ENCODE measurements around the gene EXOC1. TPM values are rescaled to one million over a fixed set of nuclear protein-coding genes. Genes with fewer than 3 reads are reported as not detected.

Gene EXOC1
- total and polyA plus RNA-seq, 2 of the 4 experiments (the other 2 are of a cell fraction) = 19.9 to 49.5 TPM

DNA sequence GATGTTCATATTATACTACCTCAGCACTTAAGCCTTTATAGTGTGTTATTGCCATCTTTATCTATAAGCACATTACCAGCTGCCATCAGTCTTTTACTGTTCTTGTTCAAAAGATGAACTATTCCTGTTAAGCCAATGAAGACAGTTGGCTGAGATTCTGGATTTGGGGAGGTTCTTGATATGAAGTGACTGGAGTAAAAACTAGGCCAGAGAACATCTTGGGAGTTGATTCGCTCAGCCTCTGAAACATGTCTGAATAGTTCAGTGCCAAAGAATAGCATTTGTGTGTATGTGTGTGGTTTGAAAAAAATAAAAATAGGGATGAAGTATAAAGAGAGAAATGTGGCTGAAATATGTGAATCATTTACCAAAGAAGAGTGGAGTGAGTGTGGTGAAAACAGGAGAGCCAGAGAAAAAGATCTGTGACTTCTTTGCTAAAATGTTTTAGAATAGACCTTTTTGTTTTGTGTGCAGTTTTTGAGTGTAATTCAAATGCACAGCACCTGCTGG is 15.2 kb downstream of the EXOC1 start:
- no peak overlapping the region for H2AK9ac ChIP-seq (replicated peaks; ENCODE audit: low read depth, low read length, poor library complexity)
- no peaks in the 10 kb centered on the region for H3K27me3 ChIP-seq (ENCODE audit: control insufficient read depth, insufficient read depth, low read length)
- H3K4me3 ChIP-seq (ENCODE audit: insufficient read depth, low read depth, low read length) = no peak overlapping the region
- H3K4ac ChIP-seq (ENCODE audit: low read depth, low read length) = no peak overlapping the region
- H4K91ac ChIP-seq (ENCODE audit: insufficient read depth, low read depth, low read length) = no peak overlapping the region
- H2AK5ac ChIP-seq (ENCODE audit: low read depth, low read length) = no peak overlapping the region
- no peak overlapping the region for H3K14ac ChIP-seq (replicated peaks; ENCODE audit: low read depth, low read length)
- ChIA-PET CTCF (interaction anchor here (0.6 kb wide), 1 partner anchor 736 kb away, joined by 4 read pairs; no protein-coding TSS in a partner anchor), POLR2A (ENCODE audit: unreplicated experiment) (no interaction called here)
- ATAC-seq (ENCODE audit: low read depth) (no peak), DNase-seq (peak; percentile 20)
- peaks cover 19% of the 10 kb centered on the region for H3K36me3 ChIP-seq (ENCODE audit: control insufficient read depth, insufficient read depth, low read length)
- no peak for TF ChIP-seq RCOR1 (IDR thresholded peaks at IDR 0.05; ENCODE audit: insufficient replicate concordance, low read length)
- no peak for TF ChIP-seq POLR2A (IDR thresholded peaks at IDR 0.05; ENCODE audit: low read depth, low read length)
- TF ChIP-seq RFX5 (IDR thresholded peaks at IDR 0.05; ENCODE audit: low read depth, low read length) = no peak
- TF ChIP-seq, protein P1, sequence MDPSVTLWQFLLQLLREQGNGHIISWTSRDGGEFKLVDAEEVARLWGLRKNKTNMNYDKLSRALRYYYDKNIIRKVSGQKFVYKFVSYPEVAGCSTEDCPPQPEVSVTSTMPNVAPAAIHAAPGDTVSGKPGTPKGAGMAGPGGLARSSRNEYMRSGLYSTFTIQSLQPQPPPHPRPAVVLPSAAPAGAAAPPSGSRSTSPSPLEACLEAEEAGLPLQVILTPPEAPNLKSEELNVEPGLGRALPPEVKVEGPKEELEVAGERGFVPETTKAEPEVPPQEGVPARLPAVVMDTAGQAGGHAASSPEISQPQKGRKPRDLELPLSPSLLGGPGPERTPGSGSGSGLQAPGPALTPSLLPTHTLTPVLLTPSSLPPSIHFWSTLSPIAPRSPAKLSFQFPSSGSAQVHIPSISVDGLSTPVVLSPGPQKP (IDR thresholded peaks at IDR 0.05; ENCODE audit: borderline replicate concordance, low read depth, low read length) = no peak
- TF ChIP-seq NFE2L2 (IDR thresholded peaks at IDR 0.05; ENCODE audit: low read depth, low read length) = no peak
- TF ChIP-seq BHLHE40 (IDR thresholded peaks at IDR 0.05; ENCODE audit: low read depth, low read length) = no peak
- TF ChIP-seq CHD1 (IDR thresholded peaks at IDR 0.05; ENCODE audit: low read depth, low read length) = no peak
- no peak for TF ChIP-seq RAD21 (IDR thresholded peaks at IDR 0.05; ENCODE audit: low read length)
- TF ChIP-seq, protein P2, sequence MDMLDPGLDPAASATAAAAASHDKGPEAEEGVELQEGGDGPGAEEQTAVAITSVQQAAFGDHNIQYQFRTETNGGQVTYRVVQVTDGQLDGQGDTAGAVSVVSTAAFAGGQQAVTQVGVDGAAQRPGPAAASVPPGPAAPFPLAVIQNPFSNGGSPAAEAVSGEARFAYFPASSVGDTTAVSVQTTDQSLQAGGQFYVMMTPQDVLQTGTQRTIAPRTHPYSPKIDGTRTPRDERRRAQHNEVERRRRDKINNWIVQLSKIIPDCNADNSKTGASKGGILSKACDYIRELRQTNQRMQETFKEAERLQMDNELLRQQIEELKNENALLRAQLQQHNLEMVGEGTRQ (IDR thresholded peaks at IDR 0.05; ENCODE audit: low read depth, low read length) = no peak
- TF ChIP-seq, protein P3, sequence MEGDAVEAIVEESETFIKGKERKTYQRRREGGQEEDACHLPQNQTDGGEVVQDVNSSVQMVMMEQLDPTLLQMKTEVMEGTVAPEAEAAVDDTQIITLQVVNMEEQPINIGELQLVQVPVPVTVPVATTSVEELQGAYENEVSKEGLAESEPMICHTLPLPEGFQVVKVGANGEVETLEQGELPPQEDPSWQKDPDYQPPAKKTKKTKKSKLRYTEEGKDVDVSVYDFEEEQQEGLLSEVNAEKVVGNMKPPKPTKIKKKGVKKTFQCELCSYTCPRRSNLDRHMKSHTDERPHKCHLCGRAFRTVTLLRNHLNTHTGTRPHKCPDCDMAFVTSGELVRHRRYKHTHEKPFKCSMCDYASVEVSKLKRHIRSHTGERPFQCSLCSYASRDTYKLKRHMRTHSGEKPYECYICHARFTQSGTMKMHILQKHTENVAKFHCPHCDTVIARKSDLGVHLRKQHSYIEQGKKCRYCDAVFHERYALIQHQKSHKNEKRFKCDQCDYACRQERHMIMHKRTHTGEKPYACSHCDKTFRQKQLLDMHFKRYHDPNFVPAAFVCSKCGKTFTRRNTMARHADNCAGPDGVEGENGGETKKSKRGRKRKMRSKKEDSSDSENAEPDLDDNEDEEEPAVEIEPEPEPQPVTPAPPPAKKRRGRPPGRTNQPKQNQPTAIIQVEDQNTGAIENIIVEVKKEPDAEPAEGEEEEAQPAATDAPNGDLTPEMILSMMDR (conservative IDR thresholded peaks at IDR 0.05; ENCODE audit: low read depth, low read length) = no peak
- TF ChIP-seq CEBPB (IDR thresholded peaks at IDR 0.05; ENCODE audit: low read depth, low read length) = no peak
- TF ChIP-seq MXI1 (IDR thresholded peaks at IDR 0.05; ENCODE audit: borderline replicate concordance, low read depth, low read length) = no peak
- no TSS peak for BruUV-seq (replicated peaks)
- no peak overlapping the region for H3K18ac ChIP-seq (ENCODE audit: low read depth, low read length)
- no peak overlapping the region for H3K56ac ChIP-seq (ENCODE audit: extremely low read depth, insufficient read depth, low read length)
- H4K5ac ChIP-seq (ENCODE audit: low read depth, low read length) = no peak overlapping the region
- intact Hi-C loops (cut with micrococcal nuclease) = loop anchor here (5.0 kb wide), 2 partner anchors 421 to 521 kb away; partner anchors contain the start of gene SRD5A3
- peaks cover 2% of the 10 kb centered on the region; the same call in 1 of the 2 replicates for H3K9me1 ChIP-seq (ENCODE audit: insufficient read depth, low read length)
- no peak overlapping the region for H2AFZ ChIP-seq (replicated peaks; ENCODE audit: low read length, poor library complexity)
- H2BK5ac ChIP-seq (ENCODE audit: low read depth, low read length, poor library complexity, severe bottlenecking) = no peak overlapping the region
- H3K9me3 ChIP-seq (ENCODE audit: control insufficient read depth, insufficient read depth, low read length) = no peaks in the 10 kb centered on the region
- H3K27ac ChIP-seq (ENCODE audit: insufficient read depth, low read length) = no peak overlapping the region
- no peak overlapping the region for H3K23ac ChIP-seq (ENCODE audit: low read depth, low read length)
- no peaks in the 10 kb centered on the region for H4K20me1 ChIP-seq (ENCODE audit: insufficient read depth, low read length)
- in situ Hi-C loops (cut with MboI; ENCODE audit: low sequenced_read_pairs) = loop anchor here (25.0 kb wide), 1 partner anchor 456 kb away; no protein-coding TSS in a partner anchor
- dilution Hi-C loops (cut with HindIII; ENCODE audit: low sequenced_read_pairs, unreplicated experiment) = no loop called here
- H2BK15ac ChIP-seq (ENCODE audit: low read depth, low read length) = no peak overlapping the region
- no peak overlapping the region for H4K8ac ChIP-seq (ENCODE audit: low read depth in 2 of 2, low read length in 2 of 2)
- H2BK120ac ChIP-seq (ENCODE audit: low read depth, low read length) = no peak overlapping the region
- H3K79me1 ChIP-seq (ENCODE audit: low read depth in 1 of 2, low read length in 2 of 2) = peaks cover 0 to 4% of the 10 kb centered on the region in 2 experiments; a peak in 1 of 4 replicates
- no peak overlapping the region for H3K9ac ChIP-seq (ENCODE audit: low read depth, low read length)
- H2BK20ac ChIP-seq (ENCODE audit: low read depth, low read length) = no peak overlapping the region
- 86% methylated on average over 1 of the region's 1 CpG; no CpG with 5 or more reads in 1 of the 2 experiments for WGBS, 2 experiments (ENCODE audit: extremely low coverage in 2 of 2, insufficient read length in 1 of 2)
- no peak overlapping the region for H3K4me2 ChIP-seq (ENCODE audit: low read depth, low read length)
- H3K4me1 ChIP-seq (ENCODE audit: control insufficient read depth, insufficient read depth, low read length) = peaks cover 2% of the 10 kb centered on the region; the same call in 1 of the 2 replicates
